HCT116 (cell line): Measurements from ENCODE around the gene CMPK1. TPM values are rescaled to one million over a fixed set of nuclear protein-coding genes. Genes with fewer than 3 reads are reported as not detected.

Source experiments
- ATAC-seq: fragments of 200-7000 bp; cut with Tn5 transposase; 2 replicates; pipeline ENCODE4 v1.9.1; 2020; ENCODE audit warnings: mild to moderate bottlenecking, moderate library complexity
- BruUV-seq: library from RNA; stranded (reverse); fragments of 400-500 nt; replicated peaks from 2 replicates; lab custom pipeline; 2021; lab: Mats Ljungman, UMichigan
- CTCF ChIA-PET: fragments of 300-600 bp; sonication (Branson Sonifier 250); formaldehyde crosslinking; loops from one replicate; lab custom pipeline; 2021; ENCODE audit warnings: antibody characterized with exemption; lab: Charles Lee
- POLR2A ChIA-PET: fragments of 300-600, 350-600 bp; sonication (Branson Sonifier 250); formaldehyde crosslinking; loops from one replicate; lab custom pipeline; 2021; ENCODE audit warnings: antibody characterized with exemption; lab: Charles Lee
- RAD21 ChIA-PET, 2 experiments: fragments of 300-600 bp; sonication (Branson Sonifier 250); formaldehyde crosslinking; loops; one replicate each; lab custom pipeline; 2023; ENCODE audit warnings: low total read pairs in 2 of 2; ENCODE audit not compliant: uncharacterized antibody in 2 of 2, unreplicated experiment in 2 of 2, low non-redundant PET in 1 of 2; lab: Charles Lee
- DNase-seq: peaks from one replicate; pipeline ENCODE4 v3.0.0-alpha.2; 2010; ENCODE audit warnings: low read depth, low spot score
- H2AFZ ChIP-seq: fragments of 200-600 bp; shearing (Covaris generic), sonication (generic); 2 replicates; pipeline ENCODE4 v1.6.1; 2017; ENCODE audit warnings: low read depth, mixed run types, mixed read lengths, antibody characterized with exemption, low read length; ENCODE audit not compliant: poor library complexity, severe bottlenecking
- H3K27ac ChIP-seq: 2 replicates; pipeline ENCODE4 v1.5.1; 2012; ENCODE audit warnings: low read depth, low read length
- H3K27me3 ChIP-seq: fragments of 200-600 bp; sonication (generic); 2 replicates; pipeline ENCODE4 v1.6.1; 2016; ENCODE audit warnings: mixed run types, low read length, mixed read lengths; ENCODE audit not compliant: insufficient read depth
- H3K36me3 ChIP-seq, 2 experiments: fragments of 200-500 bp in 1 of 2; fragments of 200-600 bp in 1 of 2; sonication (Bioruptor generic) in 1 of 2; sonication (generic) in 1 of 2; 2 replicates each; pipeline versions ENCODE4 v1.5.1 to v1.6.1; 2014 to 2016; ENCODE audit warnings: low read length in 2 of 2, inconsistent platforms in 1 of 2, mixed read lengths in 1 of 2, mixed run types in 1 of 2; ENCODE audit not compliant: insufficient read depth in 2 of 2, control insufficient read depth in 1 of 2
- H3K4me1 ChIP-seq, 2 experiments: fragments of 200-600 bp in 1 of 2; sonication (generic) in 1 of 2; 2 replicates each; pipeline versions ENCODE4 v1.5.1 to v1.6.1; 2012 to 2017; ENCODE audit warnings: low read length in 2 of 2, inconsistent platforms in 1 of 2, mild to moderate bottlenecking in 1 of 2, mixed read lengths in 1 of 2, mixed run types in 1 of 2, moderate library complexity in 1 of 2; ENCODE audit not compliant: insufficient read depth in 2 of 2, control insufficient read depth in 1 of 2
- H3K4me2 ChIP-seq: fragments of 200-600 bp; sonication (generic); 2 replicates; pipeline ENCODE4 v1.6.1; 2017; ENCODE audit warnings: mixed run types, low read length, mixed read lengths
- H3K4me3 ChIP-seq, 2 experiments: fragments of 200-600 bp in 1 of 2; sonication (generic) in 1 of 2; replicated peaks in 1 of 2; 2 replicates each; pipeline ENCODE4 v1.5.1; 2011 to 2016; ENCODE audit warnings: low read length in 2 of 2, control low read depth in 1 of 2, low read depth in 1 of 2, mild to moderate bottlenecking in 1 of 2, mixed read lengths in 1 of 2, mixed run types in 1 of 2
- H3K79me2 ChIP-seq: fragments of 200-600 bp; sonication (generic); 2 replicates; pipeline ENCODE4 v1.6.1; 2017; ENCODE audit warnings: mild to moderate bottlenecking, mixed run types, low read length, moderate library complexity, mixed read lengths; ENCODE audit not compliant: insufficient read depth
- H3K9ac ChIP-seq: fragments of 200-600 bp; sonication (generic); 2 replicates; pipeline ENCODE4 v1.6.1; 2016; ENCODE audit warnings: low read length, mixed read lengths
- H3K9me2 ChIP-seq: fragments of 200-600 bp; sonication (generic), shearing (Covaris generic); 2 replicates; pipeline ENCODE4 v1.6.1; 2017; ENCODE audit warnings: mixed run types, mild to moderate bottlenecking, moderate library complexity; ENCODE audit not compliant: insufficient read depth
- H3K9me3 ChIP-seq, 2 experiments: fragments of 200-500 bp in 1 of 2; fragments of 200-600 bp in 1 of 2; sonication (Bioruptor generic) in 1 of 2; sonication (generic) in 1 of 2; 2 replicates each; pipeline ENCODE4 v1.6.1; 2014 to 2017; ENCODE audit warnings: low read length in 2 of 2, mixed read lengths in 2 of 2, inconsistent platforms in 1 of 2, low read depth in 1 of 2, mild to moderate bottlenecking in 1 of 2, mixed run types in 1 of 2, moderate library complexity in 1 of 2; ENCODE audit not compliant: control insufficient read depth in 1 of 2, insufficient read depth in 1 of 2
- H4K20me1 ChIP-seq: fragments of 200-600 bp; sonication (generic), shearing (Covaris generic); 2 replicates; pipeline ENCODE4 v1.6.1; 2017; ENCODE audit warnings: mixed run types, mild to moderate bottlenecking, moderate library complexity; ENCODE audit not compliant: insufficient read depth
- CBX3 ChIP-seq: IDR thresholded peaks from 2 replicates; pipeline ENCODE4 v1.6.1; 2012; ENCODE audit warnings: low read depth
- EGR1 ChIP-seq: IDR thresholded peaks from 2 replicates; pipeline ENCODE4 v1.6.1; 2012; ENCODE audit warnings: low read depth
- intact Hi-C: fragments of 100-400 bp; cut with micrococcal nuclease; formaldehyde crosslinking; loops from 2 replicates; pipeline ENCODE4 v1.10.0; 2022
- total RNA-seq: library from RNA; stranded (reverse); gene quantifications from one replicate; pipeline ENCODE4 v1.2.1, GENCODE V29; 2021; ENCODE audit not compliant: unreplicated experiment
- TF ChIP-seq, protein P1 (sequence below), 3 experiments: fragments of 200-600 bp in 1 of 3; sonication (generic) in 1 of 3; IDR thresholded peaks in 2 of 3; conservative IDR thresholded peaks in 1 of 3; 2 replicates each; pipeline ENCODE4 v1.5.1; 2012 to 2017; ENCODE audit warnings: low read depth in 2 of 3, low read length in 2 of 3, antibody characterized with exemption in 1 of 3, borderline replicate concordance in 1 of 3, control low read depth in 1 of 3, mild to moderate bottlenecking in 1 of 3, mixed read lengths in 1 of 3, mixed run types in 1 of 3, moderate library complexity in 1 of 3; ENCODE audit not compliant: insufficient read depth in 1 of 3

The CMPK1 gene
- total RNA-seq, 1 experiment from 2014 or later: 78.4 TPM

DNA sequence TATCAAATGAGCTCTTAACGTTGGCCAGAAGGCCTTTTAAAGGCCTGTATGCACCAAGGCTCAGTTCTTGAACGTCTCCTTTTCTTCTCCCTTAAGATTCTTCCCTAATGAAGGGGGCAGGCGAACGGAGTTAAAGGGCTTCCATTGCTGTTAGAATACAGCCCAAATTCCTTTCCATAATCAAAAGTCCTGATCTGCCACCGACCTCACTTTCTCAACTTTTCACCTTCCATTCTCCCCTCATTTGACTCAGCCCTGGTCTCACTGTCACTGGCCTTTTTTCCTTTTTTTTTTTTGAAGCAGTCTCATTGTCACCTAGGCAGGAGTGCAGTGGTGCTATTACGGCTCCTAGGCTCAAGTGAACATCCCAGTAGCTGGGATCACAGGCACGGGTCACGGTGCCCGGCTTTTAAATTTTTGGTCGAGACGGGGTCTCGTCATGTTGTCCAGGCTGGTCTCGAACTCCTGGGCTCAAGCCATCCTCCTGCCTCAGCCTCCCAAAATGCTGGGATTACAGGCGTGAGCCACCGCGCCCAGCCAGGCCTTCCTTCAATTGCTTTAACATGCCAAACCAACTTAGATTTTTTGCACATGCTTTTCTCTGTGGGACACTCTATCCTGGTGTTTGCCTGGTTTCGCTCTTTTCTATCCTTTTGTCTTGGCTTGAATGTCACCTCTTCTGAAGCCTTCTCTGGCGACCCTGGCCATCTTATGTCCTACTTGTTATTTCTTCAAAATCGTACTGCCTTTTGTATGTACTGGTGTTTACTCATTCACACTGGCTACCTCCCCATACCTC lies 612 bp upstream of the CMPK1 start:
- CTCF ChIA-PET: interaction anchor here (0.6 to 2.0 kb wide), 4 partner anchors 9 to 140 kb away, joined by 3 to 15 read pairs (median 3); partner anchors contain the start of gene FOXD2
- H3K9me3 ChIP-seq: no peaks in the 10 kb centered on the region
- H3K9me2 ChIP-seq: 0 out of 2 replicates have a peak, but pooled peaks cover 5% of the 10 kb centered on the region
- TF ChIP-seq EGR1 (no peak), CBX3 (no peak)
- TF ChIP-seq, protein P1, sequence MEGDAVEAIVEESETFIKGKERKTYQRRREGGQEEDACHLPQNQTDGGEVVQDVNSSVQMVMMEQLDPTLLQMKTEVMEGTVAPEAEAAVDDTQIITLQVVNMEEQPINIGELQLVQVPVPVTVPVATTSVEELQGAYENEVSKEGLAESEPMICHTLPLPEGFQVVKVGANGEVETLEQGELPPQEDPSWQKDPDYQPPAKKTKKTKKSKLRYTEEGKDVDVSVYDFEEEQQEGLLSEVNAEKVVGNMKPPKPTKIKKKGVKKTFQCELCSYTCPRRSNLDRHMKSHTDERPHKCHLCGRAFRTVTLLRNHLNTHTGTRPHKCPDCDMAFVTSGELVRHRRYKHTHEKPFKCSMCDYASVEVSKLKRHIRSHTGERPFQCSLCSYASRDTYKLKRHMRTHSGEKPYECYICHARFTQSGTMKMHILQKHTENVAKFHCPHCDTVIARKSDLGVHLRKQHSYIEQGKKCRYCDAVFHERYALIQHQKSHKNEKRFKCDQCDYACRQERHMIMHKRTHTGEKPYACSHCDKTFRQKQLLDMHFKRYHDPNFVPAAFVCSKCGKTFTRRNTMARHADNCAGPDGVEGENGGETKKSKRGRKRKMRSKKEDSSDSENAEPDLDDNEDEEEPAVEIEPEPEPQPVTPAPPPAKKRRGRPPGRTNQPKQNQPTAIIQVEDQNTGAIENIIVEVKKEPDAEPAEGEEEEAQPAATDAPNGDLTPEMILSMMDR (IDR thresholded peaks at IDR 0.05 in 2 of 3, conservative IDR thresholded peaks at IDR 0.05 in 1 of 3; ENCODE audit: borderline replicate concordance in 1 of 3, insufficient read depth in 1 of 3, low read depth in 2 of 3, low read length in 2 of 3): no peak
- no peaks in the 10 kb centered on the region for H3K27me3 ChIP-seq
- intact Hi-C loops: no loop called here
- peak overlapping the region; percentile 80 for H3K9ac ChIP-seq
- TSS peak; percentile 73 for BruUV-seq
- peak overlapping the region; percentile 84 for H3K4me2 ChIP-seq
- DNase-seq: no peak
- peaks cover 36% of the 10 kb centered on the region for H3K79me2 ChIP-seq
- peak overlapping the region; percentile 85 to 87 for H3K4me3 ChIP-seq
- no peak for ATAC-seq
- no peaks in the 10 kb centered on the region for H3K36me3 ChIP-seq
- RAD21 ChIA-PET: no interaction called here
- H2AFZ ChIP-seq: peak overlapping the region; percentile 75
- POLR2A ChIA-PET: interaction anchor here (1.1 to 2.6 kb wide), 2 partner anchors 9 to 19 kb away, joined by 5 to 19 read pairs; partner anchors contain the start of gene STIL
- H4K20me1 ChIP-seq: no peaks in the 10 kb centered on the region
- H3K4me1 ChIP-seq: peaks cover 8 to 17% of the 10 kb centered on the region in 2 experiments; a peak in 2 of 4 replicates
- peak overlapping the region; percentile 97 for H3K27ac ChIP-seq
